DOHH2 (cell line): ENCODE results near the gene MCC.

Source experiments
- H3F3A ChIP-seq: fragments of 200-600 bp; sonication (generic), shearing (Covaris generic); 2 replicates; pipeline ENCODE4 v1.6.0; 2016; ENCODE audit warnings: antibody characterized with exemption, mild to moderate bottlenecking; ENCODE audit not compliant: control insufficient read depth, insufficient read depth
- H3K27ac ChIP-seq: fragments of 200-600 bp; sonication (generic); 2 replicates; pipeline ENCODE4 v1.5.1; 2014; ENCODE audit warnings: low read depth, mild to moderate bottlenecking, low read length, moderate library complexity
- H3K27me3 ChIP-seq: fragments of 200-600 bp; sonication (generic); 2 replicates; pipeline ENCODE4 v1.6.1; 2014; ENCODE audit warnings: mild to moderate bottlenecking, low read length, mixed read lengths; ENCODE audit not compliant: control insufficient read depth
- H3K36me3 ChIP-seq: fragments of 200-600 bp; sonication (generic); 2 replicates; pipeline ENCODE4 v1.6.1; 2014; ENCODE audit warnings: mild to moderate bottlenecking, low read length, moderate library complexity, mixed read lengths; ENCODE audit not compliant: control insufficient read depth
- H3K4me1 ChIP-seq: fragments of 200-600 bp; sonication (generic); 2 replicates; pipeline ENCODE4 v1.6.1; 2014; ENCODE audit warnings: mild to moderate bottlenecking, low read length, mixed read lengths; ENCODE audit not compliant: control insufficient read depth
- H3K4me2 ChIP-seq: fragments of 200-600 bp; sonication (generic); 2 replicates; pipeline ENCODE4 v1.6.0; 2014; ENCODE audit warnings: mild to moderate bottlenecking, low read length, moderate library complexity
- H3K4me3 ChIP-seq: fragments of 200-600 bp; sonication (generic); 2 replicates; pipeline ENCODE4 v1.5.1; 2014; ENCODE audit warnings: mild to moderate bottlenecking, low read length, mixed read lengths
- H3K79me2 ChIP-seq: fragments of 200-600 bp; sonication (generic); 2 replicates; pipeline ENCODE4 v1.6.1; 2014; ENCODE audit warnings: mild to moderate bottlenecking, low read length, mixed read lengths; ENCODE audit not compliant: control insufficient read depth
- H3K9me2 ChIP-seq: fragments of 200-600 bp; sonication (generic); replicated peaks from 2 replicates; pipeline ENCODE4 v1.6.1; 2014; ENCODE audit warnings: mild to moderate bottlenecking, low read length, mixed read lengths; ENCODE audit not compliant: control insufficient read depth
- H3K9me3 ChIP-seq: fragments of 200-600 bp; sonication (generic); 2 replicates; pipeline ENCODE4 v1.6.1; 2014; ENCODE audit warnings: antibody characterized with exemption, low read length, mixed read lengths; ENCODE audit not compliant: control insufficient read depth, insufficient read depth
- H4K20me1 ChIP-seq: fragments of 200-600 bp; sonication (generic); 2 replicates; pipeline ENCODE4 v1.6.0; 2014; ENCODE audit warnings: low read depth, mild to moderate bottlenecking, antibody characterized with exemption, low read length, moderate library complexity; ENCODE audit not compliant: control insufficient read depth, insufficient read depth
- EZH2phosphoT487 ChIP-seq: fragments of 200-600 bp; sonication (generic); IDR thresholded peaks from 2 replicates; pipeline ENCODE4 v1.6.1; 2017; ENCODE audit warnings: borderline replicate concordance, mild to moderate bottlenecking, antibody characterized with exemption, low read length, moderate library complexity, mixed read lengths
- TF ChIP-seq, protein P1 (sequence below): fragments of 200-600 bp; sonication (generic); IDR thresholded peaks from one replicate; pipeline ENCODE4 v1.5.1; 2014; ENCODE audit warnings: antibody characterized with exemption, mild to moderate bottlenecking, low read depth, low read length; ENCODE audit not compliant: poor library complexity, severe bottlenecking

MCC gene

DNA sequence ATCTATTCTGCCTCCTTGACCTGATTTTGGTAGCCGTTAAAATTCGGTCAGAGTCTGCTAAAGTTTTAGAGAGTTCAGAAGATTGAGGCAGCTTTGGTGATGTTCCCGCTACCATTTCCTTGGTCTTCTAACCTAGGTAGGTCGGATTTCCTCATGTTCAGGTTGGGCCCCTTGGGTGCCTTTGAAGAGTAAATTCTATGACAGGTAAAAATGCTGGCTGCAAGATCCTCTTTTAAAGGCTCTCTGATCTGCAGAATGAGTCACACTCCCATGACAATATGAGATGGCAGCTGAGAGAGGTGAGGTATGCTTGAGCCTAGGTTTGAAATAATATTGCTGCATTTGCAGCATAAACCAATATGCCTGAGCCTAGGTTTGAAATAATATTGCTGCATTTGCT, 252.4 kb downstream of the MCC start:
- TF ChIP-seq, protein P1, sequence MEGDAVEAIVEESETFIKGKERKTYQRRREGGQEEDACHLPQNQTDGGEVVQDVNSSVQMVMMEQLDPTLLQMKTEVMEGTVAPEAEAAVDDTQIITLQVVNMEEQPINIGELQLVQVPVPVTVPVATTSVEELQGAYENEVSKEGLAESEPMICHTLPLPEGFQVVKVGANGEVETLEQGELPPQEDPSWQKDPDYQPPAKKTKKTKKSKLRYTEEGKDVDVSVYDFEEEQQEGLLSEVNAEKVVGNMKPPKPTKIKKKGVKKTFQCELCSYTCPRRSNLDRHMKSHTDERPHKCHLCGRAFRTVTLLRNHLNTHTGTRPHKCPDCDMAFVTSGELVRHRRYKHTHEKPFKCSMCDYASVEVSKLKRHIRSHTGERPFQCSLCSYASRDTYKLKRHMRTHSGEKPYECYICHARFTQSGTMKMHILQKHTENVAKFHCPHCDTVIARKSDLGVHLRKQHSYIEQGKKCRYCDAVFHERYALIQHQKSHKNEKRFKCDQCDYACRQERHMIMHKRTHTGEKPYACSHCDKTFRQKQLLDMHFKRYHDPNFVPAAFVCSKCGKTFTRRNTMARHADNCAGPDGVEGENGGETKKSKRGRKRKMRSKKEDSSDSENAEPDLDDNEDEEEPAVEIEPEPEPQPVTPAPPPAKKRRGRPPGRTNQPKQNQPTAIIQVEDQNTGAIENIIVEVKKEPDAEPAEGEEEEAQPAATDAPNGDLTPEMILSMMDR = no peak
- no peak for TF ChIP-seq EZH2phosphoT487
- no peaks in the 10 kb centered on the region for H3K4me1 ChIP-seq
- H4K20me1 ChIP-seq = no peaks in the 10 kb centered on the region
- H3K4me2 ChIP-seq = no peak overlapping the region
- H3K27me3 ChIP-seq = peaks cover 18% of the 10 kb centered on the region
- H3K27ac ChIP-seq = no peak overlapping the region
- no peak overlapping the region for H3K4me3 ChIP-seq
- no peaks in the 10 kb centered on the region for H3K36me3 ChIP-seq
- H3K9me3 ChIP-seq = no peaks in the 10 kb centered on the region
- no peaks in the 10 kb centered on the region; the same call in 1 of the 2 replicates for H3K9me2 ChIP-seq
- H3F3A ChIP-seq = no peaks in the 10 kb centered on the region
- no peaks in the 10 kb centered on the region for H3K79me2 ChIP-seq

DNA sequence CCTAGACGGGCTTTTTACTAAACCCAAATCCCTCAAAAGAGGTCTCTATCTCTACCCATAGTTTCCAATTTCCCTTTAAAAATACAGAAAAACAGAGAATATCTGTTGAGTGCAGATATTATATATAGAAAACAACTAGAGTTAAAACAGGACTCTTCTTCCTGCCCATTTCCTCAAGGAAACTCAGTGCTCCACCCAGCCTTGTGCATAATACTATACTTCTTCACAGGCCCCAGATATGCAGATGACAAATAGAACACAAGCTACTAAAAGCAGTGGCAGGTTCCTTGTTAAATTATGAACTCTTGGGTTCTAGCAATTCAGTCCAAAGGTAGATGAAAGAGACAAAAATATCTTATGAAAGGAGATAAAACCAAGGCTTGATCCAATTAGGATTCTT, 253.7 kb downstream of the MCC start:
- H3K4me1 ChIP-seq = no peaks in the 10 kb centered on the region
- no peaks in the 10 kb centered on the region for H3K36me3 ChIP-seq
- H3K27ac ChIP-seq = no peak overlapping the region
- no peaks in the 10 kb centered on the region; the same call in 1 of the 2 replicates for H3K9me2 ChIP-seq
- no peaks in the 10 kb centered on the region for H3K79me2 ChIP-seq
- no peak for TF ChIP-seq EZH2phosphoT487
- TF ChIP-seq, protein P1 = no peak
- peaks cover 18% of the 10 kb centered on the region for H3K27me3 ChIP-seq
- no peaks in the 10 kb centered on the region for H3K9me3 ChIP-seq
- H3F3A ChIP-seq = no peaks in the 10 kb centered on the region
- H4K20me1 ChIP-seq = no peaks in the 10 kb centered on the region
- H3K4me2 ChIP-seq = no peak overlapping the region
- no peak overlapping the region for H3K4me3 ChIP-seq

DNA sequence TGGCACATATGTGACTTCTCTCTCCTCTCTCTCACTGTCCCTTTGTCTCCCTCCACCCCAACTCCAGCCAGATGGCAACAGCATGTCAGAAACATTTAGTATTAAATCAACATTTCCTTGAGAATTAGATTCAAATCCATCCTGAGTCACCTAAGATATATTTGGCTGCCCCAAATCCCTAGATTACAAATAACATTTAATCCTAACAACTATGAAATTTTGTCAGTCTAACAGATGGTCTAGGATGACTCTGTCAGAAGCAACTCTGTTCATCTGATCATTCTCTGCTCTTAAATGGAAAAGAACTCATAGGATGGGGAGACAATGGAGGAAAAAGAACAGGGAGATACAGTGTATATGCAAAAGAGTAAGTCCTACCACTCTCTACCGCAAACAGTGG, 254.6 kb downstream of the MCC start:
- H3K9me2 ChIP-seq = no peaks in the 10 kb centered on the region
- H3K9me3 ChIP-seq = no peaks in the 10 kb centered on the region
- H4K20me1 ChIP-seq = no peaks in the 10 kb centered on the region
- H3F3A ChIP-seq = no peaks in the 10 kb centered on the region
- peaks cover 17% of the 10 kb centered on the region for H3K27me3 ChIP-seq
- H3K27ac ChIP-seq = no peak overlapping the region
- H3K4me3 ChIP-seq = no peak overlapping the region
- TF ChIP-seq, protein P1 = no peak
- TF ChIP-seq EZH2phosphoT487 = no peak
- no peak overlapping the region for H3K4me2 ChIP-seq
- H3K36me3 ChIP-seq = no peaks in the 10 kb centered on the region
- H3K79me2 ChIP-seq = no peaks in the 10 kb centered on the region
- no peaks in the 10 kb centered on the region for H3K4me1 ChIP-seq

DNA sequence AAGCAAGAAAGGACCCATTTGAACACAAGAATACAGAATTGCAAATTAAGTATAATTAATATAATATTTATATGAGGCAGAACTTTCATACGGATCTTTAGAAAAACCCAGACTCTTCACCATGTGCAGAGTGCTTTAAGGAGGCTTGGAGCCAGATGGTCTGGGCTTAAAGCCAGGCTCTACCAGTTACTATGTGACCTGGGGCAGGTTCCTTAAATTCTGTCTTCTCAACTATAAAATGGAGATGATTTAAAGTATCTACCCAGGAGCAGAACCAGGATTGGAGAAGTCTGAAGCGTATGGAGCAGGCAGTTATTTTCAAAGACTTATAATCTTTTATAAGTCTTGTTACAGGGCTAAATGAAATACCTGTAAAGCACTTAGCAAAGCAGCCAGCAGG, 255.6 kb downstream of the MCC start:
- Histone ChIP-seq H3K4me1 (no peaks in the 10 kb centered on the region), H3K9me3 (no peaks in the 10 kb centered on the region)

More for the DNA sequence above, 255.6 kb downstream of the MCC start:
- Histone ChIP-seq H3K27me3 (peaks cover 16% of the 10 kb centered on the region), H3F3A (no peaks in the 10 kb centered on the region), H3K9me2 (no peaks in the 10 kb centered on the region), H4K20me1 (no peaks in the 10 kb centered on the region), H3K27ac (no peak overlapping the region), H3K79me2 (no peaks in the 10 kb centered on the region), H3K36me3 (no peaks in the 10 kb centered on the region), H3K4me3 (no peak overlapping the region), H3K4me2 (no peak overlapping the region)
- TF ChIP-seq, protein P1 = no peak
- TF ChIP-seq EZH2phosphoT487 = no peak
